CD1c-positive myeloid dendritic cell (primary cell): ENCODE measurements around the gene MED13.
"Not testable (repeated sequence)": the region's sequence is repeated elsewhere in the genome, so short reads cannot be mapped to it uniquely, and the experiment has no call there.

ENCODE experiments used
- DNase-seq: peaks from one replicate; pipeline ENCODE4 v3.0.0-alpha.2; 2016; ENCODE audit errors: extremely low spot score

MED13 gene

DNA sequence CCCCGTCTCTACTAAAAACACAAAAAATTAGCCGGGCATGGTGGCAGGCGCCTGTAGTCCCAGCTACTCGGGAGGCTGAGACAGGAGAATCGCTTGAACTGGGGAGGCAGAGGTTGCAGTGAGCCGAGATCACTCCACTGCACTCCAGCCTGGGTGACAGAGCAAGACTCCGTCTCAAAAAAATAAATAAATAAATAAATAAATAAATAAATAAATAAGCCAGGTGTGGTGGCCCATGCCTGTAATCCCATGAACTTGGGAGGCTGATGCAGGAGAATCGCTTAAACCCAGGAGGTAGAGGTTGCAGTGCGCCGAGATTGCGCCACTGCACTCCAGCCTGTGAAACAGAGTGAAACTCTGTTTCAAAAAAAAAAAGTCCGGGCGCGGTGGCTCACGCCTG lies 149.9 kb downstream of the MED13 start:
- DNase-seq = not testable (repeated sequence)

GRCh38 chr17:61908292-61909037 lies 156.6 kb downstream of the MED13 start:
- DNase-seq = no peak

GRCh38 chr17:61907361-61907760 lies 157.7 kb downstream of the MED13 start:
- DNase-seq = no peak

GRCh38 chr17:61904094-61904710 lies 160.9 kb downstream of the MED13 start:
- no peak for DNase-seq

DNA sequence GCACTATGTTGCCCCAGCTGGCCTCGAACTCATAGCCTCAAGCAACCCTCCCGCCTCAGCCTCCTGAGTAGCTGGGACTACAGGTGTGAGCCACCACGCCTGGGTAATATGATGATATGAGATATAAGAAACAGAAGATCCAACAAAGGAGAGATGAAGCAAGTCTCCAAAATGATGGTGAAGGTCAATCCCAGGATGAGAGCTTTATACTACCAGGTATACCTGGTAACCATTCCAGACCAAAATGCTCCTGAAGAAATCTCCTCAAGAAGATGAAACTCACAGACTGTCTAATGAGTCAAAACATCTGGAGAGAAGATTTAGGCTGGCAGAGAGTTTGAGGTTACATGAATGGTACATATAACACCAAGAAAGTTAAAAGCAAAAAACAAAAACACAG lies 161.8 kb downstream of the MED13 start:
- DNase-seq = no peak

DNA sequence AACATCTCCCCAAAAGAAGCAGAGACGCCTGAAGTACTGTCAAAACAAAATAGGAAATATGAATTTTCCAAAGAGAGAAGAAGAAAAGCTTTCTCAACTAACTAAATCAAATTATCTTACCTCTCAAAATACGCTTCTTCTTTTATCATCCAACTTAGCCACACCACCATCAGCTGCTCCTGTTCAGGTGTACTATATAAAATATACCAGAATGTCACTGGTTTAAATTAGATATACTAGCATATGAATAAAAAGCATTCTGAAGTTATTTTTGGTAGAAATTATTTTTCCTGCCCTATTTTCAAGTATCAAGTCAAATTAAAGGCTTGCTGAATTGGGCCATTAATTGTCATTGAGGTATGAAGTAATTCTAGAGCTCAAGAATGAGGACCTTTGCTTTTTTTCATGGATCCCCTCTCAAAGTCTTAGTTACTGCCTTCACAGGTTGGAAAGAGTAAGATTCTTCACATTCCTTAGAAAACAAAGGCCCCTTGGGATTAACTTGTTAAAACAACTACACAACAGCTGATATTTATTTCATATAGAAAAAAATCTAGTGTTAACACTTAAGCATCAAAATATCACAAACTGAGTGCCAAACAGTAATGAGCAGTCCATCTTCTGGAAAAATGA lies 167.4 kb downstream of the MED13 start:
- no peak for DNase-seq

DNA sequence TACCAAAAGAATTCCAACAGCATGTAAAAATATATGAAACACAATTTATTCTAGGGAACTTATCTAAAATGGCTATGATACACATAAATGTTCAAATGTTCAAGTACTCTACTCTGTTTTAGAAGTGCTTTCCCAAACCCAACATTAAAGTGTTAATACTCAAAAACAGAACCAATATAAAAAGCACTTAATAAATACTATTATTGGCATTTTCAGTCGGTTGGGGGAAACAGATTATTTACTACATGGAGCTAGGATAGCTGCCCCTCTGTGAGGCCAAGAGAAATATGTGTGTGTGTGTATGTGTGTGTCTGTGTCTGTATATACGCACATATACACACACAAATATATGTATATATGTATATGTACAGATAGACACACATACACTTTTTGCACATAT lies 169.7 kb downstream of the MED13 start:
- DNase-seq = no peak

GRCh38 chr17:61894310-61894709 lies 170.8 kb downstream of the MED13 start:
- DNase-seq = not testable (repeated sequence)
